ENCODE data around the gene ARHGEF35.
"Not testable (repeated sequence)": the region's sequence is repeated elsewhere in the genome, so short reads cannot be mapped to it uniquely, and the experiment has no call there.

DNA sequence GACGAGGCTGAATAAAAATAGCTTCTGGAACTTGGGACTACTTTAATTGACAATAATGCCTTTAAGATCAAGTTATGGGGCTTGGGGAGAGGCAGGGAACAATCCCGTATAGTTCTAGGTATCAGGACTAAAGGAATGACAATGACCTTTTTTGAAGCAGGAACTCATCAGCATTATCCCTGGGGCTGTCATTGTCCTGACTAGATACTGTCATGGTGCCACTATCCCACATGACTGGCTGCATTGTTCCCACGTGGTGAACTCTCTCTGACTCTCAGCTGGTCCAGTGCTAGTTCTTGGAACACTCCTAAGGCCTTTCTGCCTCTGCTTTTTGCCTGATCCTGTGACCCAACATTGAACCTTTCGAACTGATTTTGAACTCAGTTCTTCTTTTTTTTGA lies 3.3 kb upstream of the ARHGEF35 start:
- TF ChIP-seq, protein P1, sequence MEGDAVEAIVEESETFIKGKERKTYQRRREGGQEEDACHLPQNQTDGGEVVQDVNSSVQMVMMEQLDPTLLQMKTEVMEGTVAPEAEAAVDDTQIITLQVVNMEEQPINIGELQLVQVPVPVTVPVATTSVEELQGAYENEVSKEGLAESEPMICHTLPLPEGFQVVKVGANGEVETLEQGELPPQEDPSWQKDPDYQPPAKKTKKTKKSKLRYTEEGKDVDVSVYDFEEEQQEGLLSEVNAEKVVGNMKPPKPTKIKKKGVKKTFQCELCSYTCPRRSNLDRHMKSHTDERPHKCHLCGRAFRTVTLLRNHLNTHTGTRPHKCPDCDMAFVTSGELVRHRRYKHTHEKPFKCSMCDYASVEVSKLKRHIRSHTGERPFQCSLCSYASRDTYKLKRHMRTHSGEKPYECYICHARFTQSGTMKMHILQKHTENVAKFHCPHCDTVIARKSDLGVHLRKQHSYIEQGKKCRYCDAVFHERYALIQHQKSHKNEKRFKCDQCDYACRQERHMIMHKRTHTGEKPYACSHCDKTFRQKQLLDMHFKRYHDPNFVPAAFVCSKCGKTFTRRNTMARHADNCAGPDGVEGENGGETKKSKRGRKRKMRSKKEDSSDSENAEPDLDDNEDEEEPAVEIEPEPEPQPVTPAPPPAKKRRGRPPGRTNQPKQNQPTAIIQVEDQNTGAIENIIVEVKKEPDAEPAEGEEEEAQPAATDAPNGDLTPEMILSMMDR (IDR thresholded peaks at IDR 0.05 in 8 of 11, conservative IDR thresholded peaks at IDR 0.05 in 3 of 11): not testable (repeated sequence)
- not testable (repeated sequence) for TF ChIP-seq POLR2A, POLR2AphosphoS5 (IDR thresholded peaks at IDR 0.05)

Measured in spleen (tissue), 7 donors.